C4-2B (cell line): ENCODE results near the gene CNPY3.

ENCODE experiments used
- ZFX ChIP-seq: fragments of 450-650 bp; IDR thresholded peaks from 2 replicates; pipeline ENCODE4 v1.6.1; 2017
- TF ChIP-seq, protein P1 (sequence below): fragments of 450-650 bp; conservative IDR thresholded peaks from 2 replicates; pipeline ENCODE4 v1.5.1; 2017; ENCODE audit warnings: mild to moderate bottlenecking

DNA sequence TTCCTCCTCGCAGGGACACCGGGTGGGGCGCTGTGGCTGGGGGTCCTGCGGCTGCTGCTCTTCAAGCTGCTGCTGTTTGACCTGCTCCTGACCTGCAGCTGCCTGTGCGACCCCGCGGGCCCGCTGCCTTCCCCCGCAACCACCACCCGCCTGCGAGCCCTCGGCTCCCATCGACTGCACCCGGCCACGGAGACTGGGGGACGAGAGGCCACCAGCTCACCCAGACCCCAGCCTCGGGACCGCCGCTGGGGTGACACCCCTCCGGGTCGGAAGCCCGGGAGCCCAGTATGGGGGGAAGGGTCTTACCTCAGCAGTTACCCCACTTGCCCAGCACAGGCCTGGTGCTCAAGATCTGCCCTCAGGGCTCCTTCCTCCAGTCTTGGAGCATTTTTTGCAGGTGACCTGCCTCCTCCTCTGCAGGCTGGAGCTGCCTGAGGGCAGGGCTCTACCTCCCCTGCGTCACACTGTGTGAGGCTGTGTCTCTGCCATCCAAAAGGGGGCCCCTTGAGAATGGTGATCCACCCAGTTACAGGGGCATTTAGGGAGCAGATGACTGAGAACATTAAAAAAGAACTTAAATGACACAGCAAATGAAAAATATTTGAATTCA is 3.9 kb upstream of the CNPY3 start:
- TF ChIP-seq, protein P1, sequence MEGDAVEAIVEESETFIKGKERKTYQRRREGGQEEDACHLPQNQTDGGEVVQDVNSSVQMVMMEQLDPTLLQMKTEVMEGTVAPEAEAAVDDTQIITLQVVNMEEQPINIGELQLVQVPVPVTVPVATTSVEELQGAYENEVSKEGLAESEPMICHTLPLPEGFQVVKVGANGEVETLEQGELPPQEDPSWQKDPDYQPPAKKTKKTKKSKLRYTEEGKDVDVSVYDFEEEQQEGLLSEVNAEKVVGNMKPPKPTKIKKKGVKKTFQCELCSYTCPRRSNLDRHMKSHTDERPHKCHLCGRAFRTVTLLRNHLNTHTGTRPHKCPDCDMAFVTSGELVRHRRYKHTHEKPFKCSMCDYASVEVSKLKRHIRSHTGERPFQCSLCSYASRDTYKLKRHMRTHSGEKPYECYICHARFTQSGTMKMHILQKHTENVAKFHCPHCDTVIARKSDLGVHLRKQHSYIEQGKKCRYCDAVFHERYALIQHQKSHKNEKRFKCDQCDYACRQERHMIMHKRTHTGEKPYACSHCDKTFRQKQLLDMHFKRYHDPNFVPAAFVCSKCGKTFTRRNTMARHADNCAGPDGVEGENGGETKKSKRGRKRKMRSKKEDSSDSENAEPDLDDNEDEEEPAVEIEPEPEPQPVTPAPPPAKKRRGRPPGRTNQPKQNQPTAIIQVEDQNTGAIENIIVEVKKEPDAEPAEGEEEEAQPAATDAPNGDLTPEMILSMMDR, result no peak
- no peak for TF ChIP-seq ZFX
